Measurements from ENCODE around the gene EML4. TPM values are rescaled to one million over a fixed set of nuclear protein-coding genes. Genes with fewer than 3 reads are reported as not detected.
A peak's percentile ranks its signal among the peaks of the same experiment; 100 is the strongest.

Gene EML4
- total and polyA plus RNA-seq, 2 of the 13 experiments (the other 11 are each of a cell fraction or from before 2014, with no cell fraction given): 243 to 476 TPM

- TF ChIP-seq ZNF546 (CRISPR knock-in tag; conservative IDR thresholded peaks at IDR 0.05) (no peak), ARHGAP35 (CRISPR knock-in tag; IDR thresholded peaks at IDR 0.05; ENCODE audit: borderline replicate concordance) (no peak), ZMYM2 (CRISPR knock-in tag; IDR thresholded peaks at IDR 0.05) (peak; percentile 62; the same call in 1 of the 2 replicates), USF2 (IDR thresholded peaks at IDR 0.05; ENCODE audit: low read depth, low read length) (no peak), USF2 (CRISPR knock-in tag; IDR thresholded peaks at IDR 0.05; ENCODE audit: borderline replicate concordance) (no peak), ZNF331 (CRISPR knock-in tag; IDR thresholded peaks at IDR 0.05) (peak; percentile 20; the same call in 1 of the 2 replicates), CTCF (CRISPR knock-in tag; IDR thresholded peaks at IDR 0.05) (peak; percentile 76), NFKBIZ (CRISPR knock-in tag; IDR thresholded peaks at IDR 0.05) (no peak), RXRB (CRISPR knock-in tag; IDR thresholded peaks at IDR 0.05; ENCODE audit: borderline replicate concordance) (peak; percentile 71; the same call in 1 of the 2 replicates), REL (CRISPR knock-in tag; conservative IDR thresholded peaks at IDR 0.05) (no peak), THRA (CRISPR knock-in tag; IDR thresholded peaks at IDR 0.05; ENCODE audit: borderline replicate concordance) (peak; percentile 87; the same call in 1 of the 2 replicates), SMC3 (IDR thresholded peaks at IDR 0.05; ENCODE audit: low read length) (peak; percentile 75), ARID5B (CRISPR knock-in tag; IDR thresholded peaks at IDR 0.05) (0 out of 2 replicates have a peak, but pooled peaks have one; percentile 21), ZNF34 (CRISPR knock-in tag; IDR thresholded peaks at IDR 0.05; ENCODE audit: borderline replicate concordance) (no peak), RBM22 (optimal IDR thresholded peaks at IDR 0.05; ENCODE audit: low read length) (peak; percentile 96), MED1 (CRISPR knock-in tag; IDR thresholded peaks at IDR 0.05) (peak; percentile 48), POLR2A (IDR thresholded peaks at IDR 0.05; ENCODE audit: insufficient read depth in 1 of 2, low read depth in 2 of 2, low read length in 2 of 2) (peak; percentile 25 to 33; a peak in 1 of 4 replicates)
Observed at GRCh38 chr2:42238644-42239288, 69.6 kb downstream of the EML4 start (continued).

All from HepG2 (cell line).